PFSK-1 (cell line): ENCODE measurements around the gene PIEZO1.

Experiments
- FOXP2 ChIP-seq: optimal IDR thresholded peaks from 2 replicates; pipeline ENCODE3; 2011; ENCODE audit warnings: borderline replicate concordance, control low read depth, inconsistent platforms; ENCODE audit not compliant: insufficient read depth; ENCODE audit errors: extremely low read length, extremely low read depth
- POLR2AphosphoS5 ChIP-seq: IDR thresholded peaks from 2 replicates; pipeline ENCODE4 v1.6.1; 2012; ENCODE audit warnings: low read depth, mild to moderate bottlenecking, control low read depth, low read length, moderate library complexity
- REST ChIP-seq, 2 experiments: IDR thresholded peaks; 2 replicates each; pipeline versions ENCODE4 v1.6.1 to v1.8.0; 2011 to 2012; ENCODE audit warnings: low read depth in 2 of 2, low read length in 2 of 2, control low read depth in 1 of 2, inconsistent platforms in 1 of 2, mild to moderate bottlenecking in 1 of 2, moderate library complexity in 1 of 2; ENCODE audit not compliant: insufficient read depth in 1 of 2
- SIN3A ChIP-seq: IDR thresholded peaks from 2 replicates; pipeline ENCODE4 v1.6.1; 2012; ENCODE audit warnings: mild to moderate bottlenecking, low read length, moderate library complexity, borderline replicate concordance; ENCODE audit not compliant: insufficient read depth
- TAF1 ChIP-seq: IDR thresholded peaks from 2 replicates; pipeline ENCODE4 v1.6.1; 2012; ENCODE audit warnings: low read length, control low read depth, borderline replicate concordance; ENCODE audit not compliant: insufficient read depth

PIEZO1 gene

DNA sequence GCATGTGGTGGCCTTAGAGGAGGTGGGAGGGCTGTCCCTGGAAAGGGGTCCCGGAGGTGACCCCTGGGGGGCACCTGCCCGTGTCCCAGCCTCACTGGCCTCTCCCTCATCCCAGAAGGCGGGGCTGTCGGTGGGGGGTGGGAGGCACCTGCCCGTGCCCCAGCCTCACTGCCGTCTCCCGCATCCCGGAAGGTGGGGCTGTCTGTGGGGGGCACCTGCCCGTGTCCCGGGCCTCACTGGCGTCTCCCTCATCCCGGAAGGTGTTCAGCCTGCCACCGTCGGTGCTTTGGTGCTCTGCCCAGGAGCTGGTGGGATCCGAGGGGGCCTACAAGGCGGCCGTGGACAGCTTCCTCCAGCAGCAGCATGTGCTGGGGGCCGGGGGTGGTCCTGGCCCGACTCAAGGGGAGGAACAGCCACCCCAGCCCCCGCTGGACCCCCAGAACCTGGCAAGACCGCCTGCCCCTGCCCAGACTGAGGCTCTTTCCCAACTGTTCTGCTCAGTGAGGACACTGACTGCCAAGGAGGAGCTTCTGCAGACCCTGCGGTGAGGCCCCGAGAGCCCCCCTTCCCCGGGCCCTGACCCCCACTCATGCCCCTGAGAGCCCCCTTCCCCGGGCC is 72.5 kb downstream of the PIEZO1 start:
- TF ChIP-seq FOXP2 (no peak), TAF1 (no peak), POLR2AphosphoS5 (no peak), REST (IDR thresholded peaks at IDR 0.05; ENCODE audit: insufficient read depth in 1 of 2, low read depth in 2 of 2, low read length in 2 of 2) (no peak), SIN3A (no peak)

- no peak for TF ChIP-seq TAF1
- no peak for TF ChIP-seq REST (IDR thresholded peaks at IDR 0.05; ENCODE audit: insufficient read depth in 1 of 2, low read depth in 2 of 2, low read length in 2 of 2)
- TF ChIP-seq POLR2AphosphoS5, result no peak
- TF ChIP-seq FOXP2, result no peak
- TF ChIP-seq SIN3A, result no peak
These were observed 73.2 kb downstream of the PIEZO1 start for GRCh38 chr16:88711750-88712340.

DNA sequence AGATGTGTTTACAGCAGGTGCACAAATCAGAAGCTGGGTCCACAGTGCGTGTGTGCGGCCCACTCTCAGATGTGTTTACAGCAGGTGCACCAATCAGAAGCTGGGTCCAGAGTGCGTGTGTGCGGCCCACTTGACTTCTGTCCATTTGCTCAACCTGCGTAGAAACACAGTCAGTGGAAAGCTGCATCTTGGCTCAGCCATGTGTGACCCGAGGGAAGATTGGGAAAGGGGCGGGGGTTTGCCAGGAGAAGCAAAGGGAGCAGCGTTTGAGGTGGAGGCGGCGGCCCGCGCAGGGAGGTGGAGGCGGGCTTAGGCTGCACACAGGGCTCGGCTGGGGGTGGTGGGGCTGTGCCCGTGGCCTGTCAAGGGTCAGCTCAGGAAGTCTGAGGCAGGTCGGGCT is 74.5 kb downstream of the PIEZO1 start:
- TF ChIP-seq REST (IDR thresholded peaks at IDR 0.05; ENCODE audit: insufficient read depth in 1 of 2, low read depth in 2 of 2, low read length in 2 of 2) (no peak), FOXP2 (no peak), TAF1 (no peak), POLR2AphosphoS5 (no peak), SIN3A (no peak)

- TF ChIP-seq REST (IDR thresholded peaks at IDR 0.05; ENCODE audit: insufficient read depth in 1 of 2, low read depth in 2 of 2, low read length in 2 of 2), result no peak
- no peak for TF ChIP-seq FOXP2
- TF ChIP-seq POLR2AphosphoS5, result no peak
These were observed 77.8 kb downstream of the PIEZO1 start for GRCh38 chr16:88706965-88707826.
